Measurements from ENCODE around the gene NAB1.

The NAB1 gene

DNA sequence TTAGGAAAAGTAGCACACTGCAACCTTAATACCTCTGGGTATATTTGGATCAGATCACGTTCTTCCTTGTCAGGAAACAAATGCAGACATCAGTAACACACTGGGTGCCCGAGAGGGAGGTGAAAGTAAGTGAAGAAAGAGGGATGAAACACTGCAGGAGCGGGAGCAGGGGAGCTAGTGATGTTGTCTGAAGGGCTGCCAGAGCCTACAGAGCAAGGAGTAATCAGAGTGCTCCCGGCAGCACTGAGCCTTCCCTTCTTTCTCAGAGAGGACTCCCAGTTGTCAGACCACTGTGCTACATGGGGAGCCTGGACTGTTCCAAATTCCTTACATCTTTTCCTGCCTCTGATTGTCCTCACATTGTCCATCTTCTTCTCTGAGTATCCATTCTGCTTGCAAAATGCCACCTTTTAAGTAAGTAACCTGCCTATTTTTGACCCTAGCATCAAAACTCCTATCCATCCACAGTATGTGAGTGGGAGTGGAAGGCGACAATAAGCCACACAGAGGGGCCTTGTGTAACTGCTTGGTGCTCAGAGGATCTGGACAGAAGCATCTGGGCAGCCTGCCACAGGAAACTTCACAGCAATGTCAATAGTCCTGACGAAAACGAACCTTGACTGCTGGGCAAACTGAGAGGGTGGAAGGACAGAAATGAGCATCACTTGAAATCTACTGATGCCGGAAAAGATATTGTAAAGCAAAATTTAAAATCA lies 10.8 kb upstream of the NAB1 start:
- DNase-seq = no peak

DNA sequence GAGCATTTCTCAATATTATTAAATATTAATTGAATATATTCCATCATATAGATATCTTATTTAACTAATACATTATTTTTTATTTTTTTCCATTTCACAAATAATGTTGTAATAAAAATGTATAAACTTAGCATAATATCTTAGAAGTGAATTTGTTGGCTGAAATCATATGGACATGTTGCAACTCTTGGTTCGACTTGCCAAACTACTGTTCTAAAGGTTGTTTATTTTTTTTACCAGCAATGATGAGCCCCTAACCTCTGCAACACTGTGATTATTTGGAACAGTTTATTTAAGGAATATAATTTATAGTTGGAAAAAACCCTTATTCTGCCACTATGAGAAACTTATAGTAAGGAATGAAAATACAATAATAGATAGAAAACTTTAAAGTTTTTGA lies 8.8 kb upstream of the NAB1 start:
- no peak for DNase-seq

DNA sequence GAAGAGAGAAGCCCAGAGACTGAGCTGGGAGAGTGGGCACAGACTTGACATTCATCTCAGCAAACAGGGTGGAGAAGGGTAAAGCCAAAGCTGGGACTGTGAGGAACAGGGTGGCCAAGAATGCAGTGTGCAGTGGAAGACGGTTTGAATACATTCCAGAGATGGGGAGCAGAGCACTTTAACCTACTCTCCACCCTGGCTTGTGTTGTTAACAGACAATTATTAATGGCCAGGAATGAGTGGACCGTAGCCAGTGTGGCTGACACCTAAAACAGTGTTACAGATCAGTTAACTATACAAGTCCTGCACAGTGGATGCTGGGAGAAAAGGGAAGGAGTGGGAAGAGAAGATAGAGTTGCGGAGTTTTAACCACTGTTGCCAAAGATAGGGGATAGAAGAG lies 7.4 kb upstream of the NAB1 start:
- DNase-seq = no peak

DNA sequence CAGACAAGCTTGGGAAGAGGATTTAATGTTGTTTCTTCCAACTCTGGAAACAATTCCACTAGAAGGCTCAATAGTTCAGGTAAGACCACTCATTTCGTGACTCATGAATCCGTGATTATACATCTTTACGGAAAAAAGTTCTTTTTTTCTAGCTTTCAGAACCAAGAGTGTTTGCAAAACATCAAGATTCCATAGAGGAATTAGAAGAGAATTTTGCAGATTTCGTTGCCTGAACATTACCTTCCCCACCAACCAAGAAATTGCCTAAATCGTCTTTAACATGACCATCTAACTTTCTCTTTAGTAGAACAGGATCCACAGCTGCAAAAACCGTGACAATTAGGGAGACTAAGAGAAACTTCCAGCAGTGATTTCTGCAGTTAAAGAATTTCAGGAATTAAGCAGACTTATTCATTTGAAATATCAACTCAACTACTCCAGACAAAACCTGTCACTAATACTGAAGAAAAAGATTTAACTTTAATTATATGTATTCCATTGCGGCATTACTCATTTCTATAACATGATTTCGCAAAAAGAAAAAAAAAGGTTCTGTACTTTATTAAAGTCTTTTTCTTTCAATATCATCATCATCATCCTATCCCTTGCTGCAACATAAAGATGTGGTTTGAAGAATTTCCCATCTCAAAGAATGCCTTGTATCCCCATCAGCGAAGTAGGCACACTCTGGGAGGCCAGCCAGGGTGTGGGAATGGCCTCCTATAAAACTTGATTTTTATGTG lies 1.9 kb upstream of the NAB1 start:
- no peak for DNase-seq

DNA sequence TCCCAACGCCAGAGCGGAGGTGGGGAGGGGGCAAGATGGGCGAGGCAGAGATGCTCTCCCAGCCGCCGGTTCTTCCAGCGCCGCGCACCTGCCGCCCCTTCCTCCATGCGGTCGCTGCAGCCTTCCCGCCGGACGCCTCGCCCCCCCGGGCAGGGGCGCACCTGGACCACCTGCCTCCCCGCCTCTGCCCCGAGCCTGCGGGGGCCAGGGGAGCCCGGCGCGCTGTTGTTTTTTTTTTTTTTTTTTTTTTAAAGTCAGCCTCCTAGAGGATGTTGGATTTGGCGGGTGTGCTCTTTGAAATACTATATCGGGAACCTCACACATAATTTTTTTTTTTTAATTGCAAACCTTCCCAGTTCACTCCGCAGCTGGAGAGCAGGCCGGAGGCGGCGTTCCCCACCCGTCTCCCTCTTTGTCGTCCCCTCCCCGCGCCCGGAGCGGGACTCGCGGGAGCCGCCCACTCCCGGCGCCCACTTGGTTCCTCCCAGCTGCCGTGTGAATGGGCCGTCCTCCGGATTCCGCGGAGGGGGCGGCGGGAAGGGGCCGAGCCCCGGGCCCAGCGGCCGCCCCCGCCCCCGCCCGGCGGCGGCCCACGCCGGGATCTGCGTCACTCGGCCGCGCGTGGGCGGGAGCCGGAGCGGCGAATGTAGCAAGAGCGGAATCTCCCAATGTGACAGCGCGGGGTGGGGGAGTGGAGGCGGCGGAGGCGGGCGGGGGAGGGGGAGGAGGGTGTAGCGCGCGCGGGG lies 421 bp upstream of the NAB1 start:
- DNase-seq = peak; percentile 90

DNA sequence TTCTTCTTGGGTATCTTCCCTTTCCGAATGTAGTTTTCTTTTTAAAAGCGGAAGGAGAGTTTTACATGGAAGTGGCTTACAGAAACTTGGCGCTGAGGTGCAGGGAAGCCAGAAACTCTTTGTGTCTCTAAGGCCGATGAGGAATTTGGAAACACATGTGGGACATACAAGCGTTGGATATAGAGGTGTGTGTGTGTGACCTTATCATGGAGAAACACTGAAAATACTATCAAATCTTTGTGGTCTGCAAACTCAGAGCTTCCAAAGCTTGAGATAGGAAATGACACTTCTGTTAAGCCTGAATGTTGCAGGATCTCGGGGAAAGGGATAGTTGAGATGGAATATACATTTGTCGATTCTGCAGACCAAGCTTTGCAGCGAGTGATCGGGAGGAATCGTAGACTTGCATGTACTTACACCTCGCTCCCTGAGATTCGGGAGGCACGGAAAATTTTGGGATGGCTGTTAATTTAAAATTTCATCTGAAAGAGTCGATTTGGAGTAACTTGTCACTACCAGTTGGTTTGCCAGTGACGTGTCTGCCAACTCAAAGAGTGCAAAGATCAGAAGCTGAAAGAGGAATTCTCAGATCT lies 1.0 kb downstream of the NAB1 start:
- DNase-seq = no peak

DNA sequence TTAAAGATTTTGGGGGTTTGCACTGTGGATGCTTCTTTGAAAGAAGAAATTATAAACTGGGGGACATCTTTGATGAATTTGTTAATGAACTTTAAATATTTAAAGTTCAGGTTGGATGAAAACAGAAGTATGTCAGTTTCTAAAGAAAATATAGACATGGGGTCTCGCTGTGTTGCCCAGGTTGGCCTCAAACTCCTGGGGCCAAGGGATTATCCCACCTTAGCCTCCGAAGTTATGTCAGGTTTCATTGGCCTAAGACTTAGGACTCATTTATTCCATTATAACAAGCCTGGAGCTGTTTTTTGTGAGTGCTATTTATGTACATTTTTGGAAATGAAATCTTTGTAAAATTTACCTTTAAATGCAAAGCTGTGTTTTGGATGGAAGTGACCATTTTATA lies 2.5 kb downstream of the NAB1 start:
- DNase-seq = no peak

DNA sequence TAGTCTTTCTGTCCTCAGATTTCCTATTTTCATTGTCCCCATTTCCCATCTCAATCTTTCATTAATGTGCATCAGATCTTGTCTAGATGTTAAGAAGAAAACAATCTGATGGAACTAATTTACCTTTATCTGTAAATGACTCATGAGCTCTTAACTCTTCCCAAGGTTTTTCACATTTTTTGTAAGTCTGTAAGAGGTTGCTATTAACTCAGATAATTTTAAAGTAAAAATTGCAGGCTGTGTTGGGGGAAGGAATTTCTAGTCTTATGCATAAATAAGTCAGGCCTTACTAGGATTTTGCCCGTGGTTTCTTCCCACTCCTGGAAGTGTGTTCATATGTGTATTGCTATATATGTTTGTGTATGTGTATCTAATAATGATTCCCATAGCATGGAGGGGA lies 4.3 kb downstream of the NAB1 start:
- no peak for DNase-seq

DNA sequence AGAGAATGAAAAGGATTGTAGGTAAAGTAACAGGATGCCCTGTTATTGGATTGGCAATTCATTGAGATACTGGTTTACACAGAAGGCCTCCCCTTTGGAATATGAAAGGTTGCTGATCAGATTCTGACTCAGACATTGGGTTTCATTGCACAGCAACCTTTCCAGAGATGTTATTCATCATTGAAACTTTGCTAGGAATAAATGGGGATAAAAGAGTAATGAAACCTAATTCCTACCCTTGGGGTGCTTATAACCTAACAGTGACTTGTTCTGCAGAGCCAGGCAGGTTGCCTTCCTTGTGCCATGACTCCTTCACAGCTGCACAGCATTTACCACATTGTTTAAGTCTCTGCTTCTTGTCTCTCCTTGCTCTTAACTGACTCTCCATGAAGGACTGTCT lies 5.0 kb downstream of the NAB1 start:
- no peak for DNase-seq

DNA sequence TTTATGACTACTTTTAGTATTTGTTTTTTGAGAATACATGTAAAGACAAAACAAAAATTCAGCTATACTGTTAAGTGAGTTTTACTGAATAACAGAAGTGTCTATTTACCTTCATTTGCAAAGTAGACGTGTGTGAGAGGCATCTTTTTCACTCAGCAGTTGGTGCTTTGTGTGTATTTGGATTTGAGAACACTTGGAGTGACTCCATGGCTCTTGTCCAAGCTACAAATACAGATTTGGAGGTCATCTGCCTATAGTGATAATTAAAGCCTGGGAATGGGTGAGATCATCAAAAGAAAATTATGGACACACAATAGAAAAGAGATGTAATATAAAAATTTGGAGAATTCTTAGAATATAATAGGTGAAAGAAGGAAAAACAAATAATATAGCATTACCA lies 6.2 kb downstream of the NAB1 start:
- DNase-seq = no peak

DNA sequence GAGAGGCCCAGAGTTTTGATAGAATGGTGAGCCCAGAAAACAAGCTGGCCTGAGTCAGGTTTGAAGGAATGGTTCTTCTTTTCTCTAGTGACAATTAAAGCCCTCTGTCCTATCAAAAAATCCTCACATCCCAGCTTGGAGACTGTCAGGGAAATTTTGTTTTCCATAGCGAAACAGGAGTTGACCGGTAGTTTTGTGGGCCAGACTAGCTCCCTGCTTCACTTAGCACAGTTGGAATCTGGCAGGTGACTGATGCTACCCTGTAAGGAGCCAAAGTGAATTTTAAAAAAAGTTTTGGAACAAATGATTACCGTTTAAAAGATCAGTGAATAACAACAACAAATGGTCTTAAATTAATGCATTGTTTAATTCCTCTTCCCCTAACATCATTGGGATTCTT lies 6.7 kb downstream of the NAB1 start:
- no peak for DNase-seq

DNA sequence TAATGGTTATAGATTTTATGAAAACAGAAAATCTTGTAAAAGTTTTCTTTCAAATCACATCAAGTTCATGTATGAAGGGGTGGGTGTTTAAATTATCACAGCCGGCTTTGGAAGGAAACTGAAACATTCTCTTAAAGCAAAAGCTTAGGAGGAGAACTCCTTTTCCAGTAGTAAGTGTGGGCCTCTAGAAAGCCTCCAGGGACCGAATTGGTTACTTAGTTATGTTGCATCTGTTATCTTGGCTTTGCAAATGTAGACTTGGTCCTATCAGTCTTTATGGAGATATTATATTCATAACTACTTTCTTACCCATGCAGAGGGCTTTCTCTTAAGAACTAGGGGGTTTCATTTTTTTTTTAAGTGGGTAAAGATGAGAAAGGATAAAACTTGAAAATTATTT lies 7.4 kb downstream of the NAB1 start:
- DNase-seq = no peak

DNA sequence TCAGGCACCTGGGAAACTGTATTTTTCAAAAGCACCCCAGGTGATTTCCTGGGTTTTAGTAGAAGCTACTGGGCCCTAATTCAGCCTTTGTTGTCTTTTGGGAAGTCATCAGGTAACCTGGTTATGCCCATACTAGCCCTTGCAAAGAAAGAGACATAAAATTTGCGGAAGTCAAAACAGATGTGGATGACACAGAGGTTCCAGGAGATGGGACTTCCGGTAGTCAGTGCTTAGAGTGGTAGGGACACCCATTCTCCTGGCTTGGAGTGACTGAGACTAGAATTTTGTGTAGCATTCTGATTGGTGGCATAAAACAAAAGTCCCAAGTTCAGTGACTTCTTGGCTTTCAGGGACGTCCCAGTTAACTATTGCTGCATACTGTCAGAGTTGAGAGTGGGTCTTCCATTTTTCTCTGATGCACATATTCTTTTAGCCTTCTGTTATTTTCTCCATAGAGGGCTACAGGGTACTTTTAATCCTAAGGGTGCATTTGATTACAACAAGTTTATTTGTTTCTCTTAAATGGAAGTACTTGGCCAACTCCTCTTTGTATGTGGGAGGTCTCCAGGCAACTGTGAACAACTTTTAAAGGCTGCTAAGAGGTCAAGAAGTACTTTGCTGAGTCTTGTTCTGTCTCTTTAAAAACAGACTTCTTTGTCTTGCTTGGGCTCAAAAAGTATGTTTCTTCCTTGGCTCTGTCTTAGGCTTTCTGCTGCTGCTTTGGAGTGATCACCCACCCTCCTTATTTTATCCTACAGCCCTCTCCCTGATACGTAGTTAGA lies 8.8 kb downstream of the NAB1 start:
- no peak for DNase-seq

DNA sequence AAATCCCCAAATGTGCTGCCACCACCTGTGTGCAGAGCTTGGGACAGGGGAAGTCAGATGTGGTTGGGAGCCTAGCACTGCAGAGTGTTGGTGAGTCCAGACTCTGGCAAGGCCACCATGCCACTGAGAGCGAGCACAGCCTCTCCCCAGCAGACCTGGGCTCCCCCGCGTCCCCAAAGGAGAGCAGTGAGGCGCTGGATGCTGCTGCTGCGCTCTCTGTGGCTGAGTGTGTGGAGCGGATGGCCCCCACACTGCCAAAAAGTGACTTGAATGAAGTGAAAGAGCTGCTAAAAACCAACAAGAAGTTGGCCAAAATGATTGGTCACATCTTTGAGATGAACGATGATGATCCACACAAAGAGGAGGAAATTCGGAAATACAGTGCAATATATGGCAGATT lies 10.7 kb downstream of the NAB1 start:
- no peak for DNase-seq

DNA sequence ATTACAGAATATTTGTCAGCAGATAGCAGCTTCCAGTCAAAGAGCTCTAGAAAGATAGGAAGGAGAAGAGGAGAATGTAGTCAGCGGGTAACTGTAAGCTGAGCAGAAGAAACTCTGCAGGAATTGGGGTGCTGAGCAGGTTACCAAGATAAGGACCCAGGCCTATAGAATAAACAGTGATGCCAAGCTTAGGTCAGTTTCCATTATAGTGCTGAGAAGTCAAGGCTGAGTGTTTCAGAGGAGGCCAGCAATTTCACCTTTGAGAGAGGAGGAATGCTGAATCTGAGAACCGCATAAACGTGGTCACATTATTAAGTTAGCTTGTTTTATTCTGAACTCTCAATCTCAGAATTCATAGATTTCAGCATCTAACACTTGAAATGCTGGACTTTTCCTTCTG lies 13.9 kb downstream of the NAB1 start:
- DNase-seq = no peak

DNA sequence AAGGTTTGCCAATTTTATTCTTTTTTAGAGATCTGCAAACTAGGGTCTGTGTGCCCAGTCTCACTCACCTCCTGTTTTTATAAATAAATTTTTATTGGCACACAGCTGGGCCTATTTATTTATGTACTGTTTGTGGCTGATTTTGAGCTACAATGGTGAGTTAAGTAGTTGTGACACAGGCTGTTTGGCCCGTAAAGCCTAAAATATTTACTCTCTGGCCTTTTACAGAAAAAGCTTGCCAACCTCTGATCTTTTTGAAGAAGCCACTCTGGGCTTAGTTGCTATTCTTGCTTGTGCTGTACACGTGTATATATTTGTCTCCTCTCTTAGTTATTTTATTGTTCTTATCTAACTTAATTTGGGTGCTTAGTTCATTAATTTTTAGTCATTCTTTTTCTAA lies 14.5 kb downstream of the NAB1 start:
- DNase-seq = no peak

DNA sequence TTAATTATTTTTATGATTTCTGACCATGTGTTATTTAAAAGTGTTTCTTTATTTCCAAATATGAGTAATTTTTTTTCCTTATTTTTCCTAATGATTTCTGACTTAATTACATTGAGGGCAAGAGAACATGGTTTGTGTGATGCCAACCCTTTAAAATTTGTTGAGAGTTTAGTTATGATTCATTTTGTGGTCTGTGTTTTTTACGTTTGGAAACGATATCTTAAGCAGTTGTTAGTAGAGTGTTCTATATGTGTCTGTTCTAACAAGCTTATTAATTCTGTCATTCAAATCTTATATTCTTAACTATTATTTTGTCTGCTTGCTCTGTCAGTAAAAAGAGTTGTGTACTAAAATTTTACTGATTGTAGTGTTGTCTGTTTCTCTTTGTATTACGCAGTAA lies 15.0 kb downstream of the NAB1 start:
- DNase-seq = no peak

DNA sequence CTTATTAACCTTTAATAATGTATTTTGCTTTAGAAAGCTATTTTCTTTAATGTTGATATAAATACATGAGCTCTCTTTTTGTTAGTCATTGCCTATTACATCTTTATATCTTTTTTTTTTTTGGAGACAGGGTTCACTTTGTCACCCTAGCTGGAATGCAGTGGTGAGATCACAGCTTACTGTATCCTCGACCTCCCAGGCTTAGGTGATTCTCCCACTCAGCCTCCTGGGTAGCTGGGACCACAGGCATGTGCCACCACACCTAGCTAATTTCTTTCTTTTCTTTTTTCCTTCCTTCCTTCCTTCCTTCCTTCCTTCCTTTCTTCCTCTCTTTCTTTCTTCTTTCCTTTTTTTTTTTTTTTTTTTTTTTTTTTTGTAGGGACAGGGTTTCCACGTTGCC lies 15.4 kb downstream of the NAB1 start:
- DNase-seq = no peak

DNA sequence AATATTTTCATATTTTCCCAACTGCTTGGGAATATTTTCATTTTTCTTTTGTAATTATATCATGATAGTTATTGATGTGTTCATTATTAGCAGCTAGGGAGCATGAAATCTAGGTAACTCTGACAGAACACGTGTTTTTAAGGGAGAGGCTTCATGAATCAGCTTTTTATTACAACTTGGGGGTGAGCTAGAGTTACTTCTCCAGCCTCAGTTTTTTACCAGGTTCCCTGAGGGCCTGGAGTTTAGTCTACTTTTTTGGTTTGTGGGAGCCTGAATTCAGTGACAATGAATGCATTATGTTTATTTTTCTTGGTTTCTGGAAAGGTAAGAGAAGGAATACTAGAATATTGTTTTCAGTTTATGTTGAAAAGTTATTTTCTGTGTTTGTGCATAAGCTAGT lies 18.0 kb downstream of the NAB1 start:
- DNase-seq = no peak

DNA sequence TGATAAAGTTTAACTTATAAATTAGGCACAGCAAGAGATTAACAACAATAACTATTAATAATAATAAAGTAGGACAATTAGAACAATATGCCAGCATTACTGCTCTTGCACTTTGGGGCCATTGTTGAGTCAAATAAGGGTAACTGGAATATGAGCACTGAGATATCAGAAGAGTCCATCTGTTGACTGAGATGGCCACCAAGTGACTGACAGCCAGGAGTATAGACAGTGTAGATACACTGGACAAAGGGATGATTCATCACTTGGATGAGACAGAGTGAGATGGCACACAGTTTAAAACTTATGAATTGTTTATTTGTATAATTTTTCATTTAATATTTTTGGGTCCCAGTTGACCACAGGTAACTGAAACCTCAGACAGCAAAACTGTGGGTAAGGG lies 20.0 kb downstream of the NAB1 start:
- no peak for DNase-seq

DNA sequence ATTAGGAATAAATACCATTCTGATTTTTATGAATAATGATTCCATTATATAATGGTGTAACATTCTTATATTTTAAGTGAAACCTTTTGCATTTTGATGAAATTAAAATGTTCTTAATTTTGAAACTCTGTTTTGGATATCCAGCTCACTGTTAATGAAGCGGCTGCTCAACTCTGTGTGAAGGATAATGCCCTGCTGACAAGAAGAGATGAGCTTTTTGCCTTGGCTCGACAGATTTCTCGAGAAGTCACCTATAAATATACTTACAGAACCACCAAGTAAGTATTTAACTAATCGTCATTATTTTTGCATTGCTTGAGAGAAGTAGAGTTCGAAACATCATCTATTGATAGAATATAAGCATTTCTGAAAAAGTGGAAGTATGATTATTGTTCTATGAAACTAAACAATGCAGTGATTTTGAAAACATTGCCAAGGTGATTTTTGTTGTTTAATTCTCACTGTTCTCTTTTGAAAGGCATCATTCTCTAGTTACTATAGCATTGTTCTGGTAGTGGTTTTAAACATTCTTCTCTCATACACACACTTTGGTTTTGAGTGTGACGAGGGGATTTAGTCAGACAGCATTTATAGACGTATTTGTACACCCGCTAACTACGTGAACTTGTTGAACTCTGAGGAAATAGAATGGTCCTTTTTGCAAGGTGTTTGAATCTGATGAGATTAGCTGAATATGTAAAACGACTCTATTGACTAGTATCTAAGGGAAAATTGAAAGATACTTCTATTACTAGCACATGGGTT lies 21.5 kb downstream of the NAB1 start:
- no peak for DNase-seq

DNA sequence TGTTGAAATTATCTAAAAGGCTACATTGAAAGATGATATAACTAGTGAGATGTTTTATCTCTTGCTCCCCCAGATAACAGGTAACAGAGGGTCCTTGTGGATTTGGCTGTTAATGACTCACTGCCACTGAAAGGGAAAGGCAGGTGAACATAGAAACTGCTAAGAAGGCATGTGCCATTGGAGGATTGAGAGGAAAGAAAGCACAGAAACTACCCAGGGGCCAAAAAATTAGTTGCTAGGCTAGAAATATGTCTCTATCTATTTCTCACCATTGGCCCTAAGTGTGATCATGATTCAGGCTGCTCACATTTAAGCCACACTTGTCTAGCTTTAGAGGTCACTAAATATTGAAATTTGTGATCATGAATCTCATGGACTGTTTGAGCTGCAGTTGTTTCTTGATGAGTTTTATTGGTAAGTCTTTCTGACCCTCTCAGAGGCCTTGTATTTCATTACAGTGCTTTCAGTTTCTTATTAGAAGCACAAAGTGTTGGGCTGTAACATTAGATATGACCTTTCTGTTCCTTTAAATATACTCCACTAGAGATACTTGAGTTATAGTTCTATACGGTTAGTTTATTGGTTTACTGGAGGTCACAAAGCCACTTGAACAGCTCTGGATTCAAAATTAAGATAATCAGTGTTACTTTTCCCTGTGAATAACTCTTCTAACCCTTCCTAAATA lies 26.2 kb downstream of the NAB1 start:
- DNase-seq = no peak
